Lung (tissue), 12 donors: ENCODE data around the gene VGLL2. TPM values are rescaled to one million over a fixed set of nuclear protein-coding genes. Genes with fewer than 3 reads are reported as not detected.

Experiments used
- ATAC-seq: fragments of 200-7000 bp; cut with Tn5 transposase; one replicate; pipeline ENCODE4 v1.9.1; 2020; ENCODE audit warnings: moderate number of reproducible peaks; ENCODE audit not compliant: insufficient read depth, low FRiP score
- DNase-seq, 3 donors: peaks; one replicate each; pipeline ENCODE4 v3.0.0-alpha.2; 2013 to 2017
- H3K27ac ChIP-seq, 2 donors: one replicate each; pipeline ENCODE4 v1.5.1; 2013; ENCODE audit warnings: mild to moderate bottlenecking in 2 of 2, moderate library complexity in 2 of 2, control low read depth in 1 of 2, inconsistent platforms in 1 of 2, low read depth in 1 of 2, low read length in 1 of 2
- H3K27me3 ChIP-seq, 3 donors: one replicate each; pipeline ENCODE4 v1.5.1; 2013; ENCODE audit warnings: low read length in 2 of 3; ENCODE audit not compliant: control insufficient read depth in 3 of 3, insufficient read depth in 3 of 3
- H3K36me3 ChIP-seq, 4 donors: one replicate each; pipeline ENCODE4 v1.5.1; 2013; ENCODE audit warnings: low read length in 4 of 4, mild to moderate bottlenecking in 1 of 4, moderate library complexity in 1 of 4; ENCODE audit not compliant: control insufficient read depth in 4 of 4, insufficient read depth in 4 of 4
- H3K4me1 ChIP-seq, 5 donors: one replicate each; pipeline ENCODE4 v1.5.1; 2013; ENCODE audit warnings: low read length in 5 of 5, mild to moderate bottlenecking in 2 of 5, moderate library complexity in 1 of 5; ENCODE audit not compliant: control insufficient read depth in 5 of 5, insufficient read depth in 5 of 5
- H3K4me3 ChIP-seq: one replicate; pipeline ENCODE4 v1.5.1; 2013; ENCODE audit warnings: mild to moderate bottlenecking, control low read depth, moderate library complexity
- H3K9ac ChIP-seq, 2 donors: one replicate each; pipeline ENCODE4 v1.5.1; 2013; ENCODE audit warnings: low read length in 2 of 2, control low read depth in 1 of 2; ENCODE audit not compliant: insufficient read depth in 1 of 2
- H3K9me3 ChIP-seq, 4 donors: one replicate each; pipeline ENCODE4 v1.5.1; 2013; ENCODE audit warnings: low read length in 3 of 4, mild to moderate bottlenecking in 1 of 4, moderate library complexity in 1 of 4; ENCODE audit not compliant: control insufficient read depth in 4 of 4, insufficient read depth in 3 of 4
- WGBS, 2 donors: extraction: QIAGEN DNeasy Blood & Tissue Kit; methylation state at CpG; one replicate each; pipeline ENCODE4 v1.1.7; 2013; 5-methylcytosine and 5-hydroxymethylcytosine counted together
- polyA plus RNA-seq, 2 donors: library from polyadenylated mRNA; stranded (reverse); fragments of 200-250 nt; gene quantifications; one replicate each; pipeline ENCODE4 v1.2.1, GENCODE V29; 2013
- total RNA-seq, 2 donors: library from RNA; depleted of rRNA in 1 of 2; stranded (reverse); fragments of >200 nt in 1 of 2; gene quantifications; one replicate each; pipeline ENCODE4 v1.2.1, GENCODE V29; 2014 to 2021
- TF ChIP-seq, protein P1 (sequence below): IDR thresholded peaks from 2 replicates; pipeline ENCODE4 v1.5.1; 2012; ENCODE audit warnings: mild to moderate bottlenecking; ENCODE audit errors: control extremely low read depth, extremely low read depth
- donor health status: control.
- donor health status: control.
- donor health status: Bipolar disorder and iron deficiency.
- donor health status: healthy.
- donor health status: DM: yes; HTN: yes; CAD: no.

The VGLL2 gene
- total and polyA plus RNA-seq, 4 donors = not detected

DNA sequence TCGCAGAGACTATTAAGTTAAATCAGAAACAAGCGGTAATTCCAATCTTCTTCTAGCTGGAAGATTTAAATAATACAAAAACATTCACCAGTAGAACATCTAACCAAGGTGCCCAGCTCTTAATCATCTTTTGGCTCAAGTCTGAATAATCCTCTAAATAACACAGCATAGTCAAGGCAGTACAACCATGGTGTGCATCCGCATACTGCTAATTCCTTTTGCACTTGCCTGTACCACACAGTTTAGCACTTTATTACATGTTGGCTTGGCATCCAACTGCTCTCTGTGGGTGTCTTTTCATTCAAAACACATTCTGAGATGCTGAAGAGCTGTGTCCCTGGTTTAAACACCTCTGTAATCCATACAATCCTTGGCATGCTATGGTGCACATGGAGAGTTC lies 42.3 kb downstream of the VGLL2 start:
- Histone ChIP-seq H3K27me3 (no peaks in the 10 kb centered on the region), H3K9me3 (no peaks in the 10 kb centered on the region), H3K9ac (no peak overlapping the region), H3K4me1 (no peaks in the 10 kb centered on the region), H3K36me3 (no peaks in the 10 kb centered on the region), H3K4me3 (no peak overlapping the region), H3K27ac (no peak overlapping the region)
- no peak for DNase-seq
- TF ChIP-seq, protein P1, sequence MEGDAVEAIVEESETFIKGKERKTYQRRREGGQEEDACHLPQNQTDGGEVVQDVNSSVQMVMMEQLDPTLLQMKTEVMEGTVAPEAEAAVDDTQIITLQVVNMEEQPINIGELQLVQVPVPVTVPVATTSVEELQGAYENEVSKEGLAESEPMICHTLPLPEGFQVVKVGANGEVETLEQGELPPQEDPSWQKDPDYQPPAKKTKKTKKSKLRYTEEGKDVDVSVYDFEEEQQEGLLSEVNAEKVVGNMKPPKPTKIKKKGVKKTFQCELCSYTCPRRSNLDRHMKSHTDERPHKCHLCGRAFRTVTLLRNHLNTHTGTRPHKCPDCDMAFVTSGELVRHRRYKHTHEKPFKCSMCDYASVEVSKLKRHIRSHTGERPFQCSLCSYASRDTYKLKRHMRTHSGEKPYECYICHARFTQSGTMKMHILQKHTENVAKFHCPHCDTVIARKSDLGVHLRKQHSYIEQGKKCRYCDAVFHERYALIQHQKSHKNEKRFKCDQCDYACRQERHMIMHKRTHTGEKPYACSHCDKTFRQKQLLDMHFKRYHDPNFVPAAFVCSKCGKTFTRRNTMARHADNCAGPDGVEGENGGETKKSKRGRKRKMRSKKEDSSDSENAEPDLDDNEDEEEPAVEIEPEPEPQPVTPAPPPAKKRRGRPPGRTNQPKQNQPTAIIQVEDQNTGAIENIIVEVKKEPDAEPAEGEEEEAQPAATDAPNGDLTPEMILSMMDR = no peak
- no peak for ATAC-seq
- 73 to 93% methylated on average over 3 of the region's 3 CpGs for WGBS, 2 donors

DNA sequence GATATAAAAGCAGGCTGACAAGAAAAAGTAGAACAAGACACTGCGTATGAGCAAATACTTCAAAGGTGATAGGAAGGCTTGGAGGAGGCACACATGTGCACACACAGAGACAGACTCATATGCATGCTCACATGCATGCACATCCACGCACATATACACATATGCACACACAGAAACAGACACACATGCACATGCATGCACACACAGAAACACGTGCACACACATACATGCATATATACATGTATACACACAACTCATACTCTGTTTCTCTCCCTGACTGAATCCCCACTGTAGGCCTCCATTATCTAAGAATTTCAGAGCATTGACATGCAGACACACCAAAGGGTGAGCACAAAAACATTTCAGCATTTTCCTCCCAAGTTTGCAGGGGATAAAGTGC lies 43.7 kb downstream of the VGLL2 start:
- no peaks in the 10 kb centered on the region for H3K4me1 ChIP-seq
- no peak overlapping the region for H3K4me3 ChIP-seq
- TF ChIP-seq, protein P1 = no peak
- no peaks in the 10 kb centered on the region for H3K36me3 ChIP-seq
- H3K9me3 ChIP-seq = no peaks in the 10 kb centered on the region
- DNase-seq (no peak), ATAC-seq (no peak)
- 83 to 84% methylated on average over 3 of the region's 3 CpGs for WGBS, 2 donors
- H3K9ac ChIP-seq = no peak overlapping the region
- no peaks in the 10 kb centered on the region for H3K27me3 ChIP-seq
- no peak overlapping the region for H3K27ac ChIP-seq

DNA sequence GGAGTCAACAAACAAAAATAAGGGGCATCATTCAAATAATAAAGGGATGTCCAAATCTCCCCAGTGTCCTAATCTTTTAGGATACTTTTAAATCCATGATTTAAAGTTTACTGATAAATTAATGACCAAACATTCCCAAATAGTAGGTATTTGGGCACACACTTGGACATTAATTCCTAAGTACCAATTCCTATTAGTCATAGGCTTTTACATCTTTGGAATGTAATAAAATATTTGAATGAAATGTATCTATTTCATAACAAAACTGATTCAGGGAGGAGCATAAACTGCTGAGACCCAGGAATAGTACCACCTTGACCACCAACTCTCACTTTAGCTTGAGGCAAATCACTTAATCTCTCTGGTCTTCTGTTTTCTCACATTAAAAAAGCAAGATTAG lies 44.3 kb downstream of the VGLL2 start:
- H3K4me3 ChIP-seq = no peak overlapping the region
- no peak for DNase-seq
- no peak overlapping the region for H3K27ac ChIP-seq
- H3K9ac ChIP-seq = no peak overlapping the region
- no peaks in the 10 kb centered on the region for H3K27me3 ChIP-seq
- H3K36me3 ChIP-seq = no peaks in the 10 kb centered on the region
- H3K9me3 ChIP-seq = no peaks in the 10 kb centered on the region
- no peaks in the 10 kb centered on the region for H3K4me1 ChIP-seq
- TF ChIP-seq, protein P1 = no peak
- ATAC-seq = no peak

DNA sequence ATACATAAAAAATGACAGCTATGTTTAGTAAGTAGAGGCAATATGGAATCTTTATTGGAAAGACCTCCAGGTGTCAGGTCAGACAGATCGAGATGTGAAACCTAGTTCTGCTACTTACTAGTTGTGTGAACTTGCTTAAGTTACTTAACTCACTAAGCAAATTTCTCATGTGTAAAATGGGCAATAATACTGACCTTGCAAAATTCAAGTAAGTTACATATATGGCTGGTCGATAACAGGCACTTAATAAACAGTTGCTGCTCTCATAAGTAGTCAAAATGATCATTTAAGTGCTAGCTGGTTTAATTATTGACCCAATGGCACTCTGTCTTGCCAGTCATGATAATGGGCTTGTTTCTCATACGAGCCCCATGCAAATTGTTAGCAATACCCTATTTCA lies 46.0 kb downstream of the VGLL2 start:
- 67 to 81% methylated on average over 3 of the region's 3 CpGs for WGBS, 2 donors
- DNase-seq (no peak), ATAC-seq (no peak)

More for the DNA sequence above, 46.0 kb downstream of the VGLL2 start:
- Histone ChIP-seq H3K9ac (no peak overlapping the region), H3K27ac (no peak overlapping the region), H3K4me1 (no peaks in the 10 kb centered on the region), H3K4me3 (no peak overlapping the region), H3K36me3 (no peaks in the 10 kb centered on the region), H3K9me3 (no peaks in the 10 kb centered on the region), H3K27me3 (no peaks in the 10 kb centered on the region)
- TF ChIP-seq, protein P1 = no peak
